IPS-NIHi11 (cell line): Measurements from ENCODE around the gene POLDIP3.
"Not testable (repeated sequence)": the region's sequence is repeated elsewhere in the genome, so short reads cannot be mapped to it uniquely, and the experiment has no call there.

Experiments
- DNase-seq: peaks from one replicate; pipeline ENCODE4 v3.0.0; 2012; ENCODE audit warnings: mixed read lengths, low spot score

Gene POLDIP3

GRCh38 chr22:42585096-42585495 lies 29.6 kb downstream of the POLDIP3 start:
- no peak for DNase-seq

- DNase-seq = no peak
Measured at GRCh38 chr22:42584364-42584940, 30.2 kb downstream of the POLDIP3 start.

DNA sequence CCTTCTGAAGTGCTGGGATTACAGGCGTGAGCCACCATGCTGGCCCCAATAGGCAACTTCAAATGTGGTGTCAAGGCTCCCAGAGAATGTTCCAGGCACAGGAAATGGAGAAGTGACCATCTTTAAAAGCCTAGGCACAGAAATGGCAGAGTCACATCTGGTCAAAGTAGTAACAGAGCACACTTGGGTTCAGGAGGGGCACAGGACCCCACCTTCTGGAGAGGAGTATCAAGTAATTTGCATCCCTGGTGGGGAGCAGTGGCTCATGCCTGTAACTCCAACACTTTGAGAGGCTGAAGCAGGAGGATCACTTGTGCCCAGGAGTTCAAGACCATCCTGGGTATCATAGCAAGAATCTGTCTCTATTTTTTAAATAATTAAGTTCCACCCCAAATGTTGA lies 31.7 kb downstream of the POLDIP3 start:
- DNase-seq = no peak

GRCh38 chr22:42581762-42582716 lies 32.6 kb downstream of the POLDIP3 start:
- DNase-seq = peak; percentile 92

DNA sequence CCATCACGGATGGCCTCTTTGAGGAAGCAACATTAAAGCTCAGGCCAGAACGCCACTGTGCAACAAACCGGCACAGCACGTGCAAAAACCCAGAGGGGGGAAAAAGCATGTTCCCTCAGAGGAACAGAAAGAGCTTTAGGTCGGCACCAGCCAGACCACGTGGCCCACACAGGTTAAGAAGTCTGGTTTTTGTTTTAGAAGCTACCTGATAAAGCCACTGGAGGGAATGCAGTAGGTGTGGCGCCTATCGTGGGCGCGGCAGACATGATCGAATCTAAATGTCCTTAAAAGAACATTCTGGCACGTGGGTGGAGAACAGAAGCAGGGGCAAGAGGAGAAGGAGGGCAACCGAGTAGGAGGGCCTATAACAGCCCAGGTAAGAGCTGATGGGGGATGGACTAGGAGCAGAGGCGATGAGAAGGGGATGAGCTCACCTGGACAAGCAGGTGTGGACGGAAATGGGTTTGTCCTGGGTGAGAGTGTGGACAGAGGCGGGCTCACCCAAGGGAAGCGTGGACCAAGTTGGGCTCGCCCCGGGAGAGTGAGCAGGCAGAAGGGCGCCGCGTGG lies 33.4 kb downstream of the POLDIP3 start:
- not testable (repeated sequence) for DNase-seq

DNA sequence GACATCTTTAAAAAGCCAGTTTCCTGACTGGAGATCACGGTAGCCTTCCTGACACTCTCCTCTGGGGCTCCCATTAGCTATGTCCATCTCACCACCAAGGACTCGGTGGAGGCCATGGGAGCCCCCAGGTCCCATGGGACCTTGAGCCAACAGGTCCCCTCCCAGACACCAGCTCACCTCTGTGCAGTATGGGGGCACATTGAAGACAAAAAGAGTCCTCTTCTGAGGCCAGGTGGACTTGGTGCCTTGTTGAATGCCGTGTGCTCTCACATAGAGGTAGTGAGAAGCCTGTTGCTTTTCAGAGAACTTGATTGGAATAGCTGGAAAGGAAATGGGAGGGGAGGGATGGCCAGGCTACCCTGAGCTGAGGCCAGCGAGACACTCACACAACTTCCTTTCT lies 34.6 kb downstream of the POLDIP3 start:
- DNase-seq = not testable (repeated sequence)

DNA sequence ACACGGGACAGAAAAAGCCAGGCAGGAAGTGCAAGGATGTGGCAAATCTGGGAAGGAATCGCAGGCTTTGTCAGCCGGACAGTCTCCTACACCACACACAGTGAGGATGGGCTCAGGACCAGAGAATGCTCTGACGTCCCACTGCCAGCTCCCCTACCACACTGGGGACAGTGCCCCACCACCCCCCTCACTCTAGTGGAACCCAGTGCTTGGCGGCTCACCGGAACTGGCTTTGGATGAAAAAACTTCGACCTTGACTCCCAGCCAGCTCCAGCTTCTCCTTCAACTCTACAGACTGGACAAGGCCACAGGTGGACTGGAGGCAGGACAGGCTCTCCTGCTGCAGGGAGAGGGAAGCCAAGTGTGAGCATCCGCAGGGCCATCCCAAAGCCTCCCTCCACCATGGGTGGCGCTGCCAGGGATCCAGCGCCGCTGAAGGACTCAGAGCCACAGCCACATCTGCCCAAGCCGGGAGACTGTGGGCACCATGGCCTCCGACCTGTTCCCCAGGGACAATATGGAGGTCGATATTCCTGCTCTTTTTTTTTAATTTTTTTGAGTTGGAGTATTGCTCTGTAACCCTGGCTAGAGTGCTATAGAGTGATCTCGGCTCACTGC lies 37.0 kb downstream of the POLDIP3 start:
- DNase-seq = no peak

GRCh38 chr22:42577141-42577540 lies 37.5 kb downstream of the POLDIP3 start:
- DNase-seq = not testable (repeated sequence)

DNA sequence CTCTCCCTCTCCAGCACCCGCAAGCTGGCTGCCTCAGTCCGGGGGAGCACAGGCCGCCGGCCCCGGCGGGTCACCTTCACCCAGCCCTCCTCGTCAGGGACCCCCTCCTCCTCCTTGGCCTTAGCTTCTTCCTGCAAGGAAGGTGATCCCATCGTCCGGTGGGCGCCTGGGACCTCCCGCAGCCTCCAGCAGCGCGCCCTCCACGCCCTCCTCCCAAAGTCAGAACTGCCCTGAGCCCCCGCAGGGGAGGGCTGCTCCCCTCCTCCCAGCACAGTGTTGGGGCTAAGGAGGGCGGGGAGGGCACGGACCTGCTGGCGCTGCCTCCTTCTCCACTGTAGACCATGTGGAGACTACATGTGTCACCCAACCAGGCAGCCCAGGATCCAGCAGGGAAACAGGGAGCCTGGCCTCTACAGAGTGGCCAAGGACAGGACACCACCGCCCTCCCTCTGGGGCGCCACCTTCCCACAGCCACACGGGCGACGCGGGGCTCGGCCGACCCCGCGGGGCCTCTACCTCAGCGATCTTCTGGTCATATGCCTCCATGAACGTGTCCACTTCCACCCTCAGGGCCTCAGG lies 38.6 kb downstream of the POLDIP3 start:
- not testable (repeated sequence) for DNase-seq

DNA sequence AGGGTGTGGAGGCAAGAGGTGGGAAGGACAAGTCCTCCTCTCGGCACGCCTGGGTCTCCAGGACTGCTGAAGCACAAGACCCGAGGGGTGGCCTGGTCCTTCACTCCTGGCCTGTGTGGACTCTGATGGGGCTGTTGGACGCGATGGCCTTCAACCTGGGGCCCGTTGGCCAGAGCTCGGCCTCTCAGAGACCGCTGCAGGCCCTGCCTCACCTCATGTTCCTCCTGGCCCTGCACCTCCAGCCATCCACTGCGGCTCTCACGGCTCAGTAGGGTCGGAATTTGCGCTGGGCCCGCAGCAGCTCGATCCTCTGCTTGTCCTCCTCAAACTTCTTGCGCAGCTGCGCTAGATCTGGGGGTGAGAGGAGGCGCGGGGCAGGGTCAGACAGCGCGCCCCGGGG lies 40.2 kb downstream of the POLDIP3 start:
- DNase-seq = not testable (repeated sequence)

DNA sequence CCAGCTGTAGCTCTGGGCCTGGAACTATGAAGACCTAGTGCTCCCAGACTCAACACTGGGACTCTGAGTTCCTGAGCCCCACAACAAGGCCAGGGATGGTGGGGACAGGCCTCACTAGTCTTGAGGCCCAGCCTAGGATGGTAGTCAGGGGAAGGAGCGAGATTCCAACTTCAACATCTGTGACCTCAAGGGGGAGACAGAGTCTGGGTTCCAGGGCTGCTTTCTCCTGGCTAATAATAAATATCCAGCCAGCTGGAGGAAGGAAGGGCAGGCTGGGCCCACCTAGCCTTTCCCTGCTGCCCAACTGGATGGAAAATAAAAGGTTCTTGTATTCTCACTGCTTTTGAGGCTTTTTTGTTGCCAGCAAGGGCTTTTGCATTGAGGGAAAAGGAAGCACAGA lies 40.6 kb downstream of the POLDIP3 start:
- not testable (repeated sequence) for DNase-seq

DNA sequence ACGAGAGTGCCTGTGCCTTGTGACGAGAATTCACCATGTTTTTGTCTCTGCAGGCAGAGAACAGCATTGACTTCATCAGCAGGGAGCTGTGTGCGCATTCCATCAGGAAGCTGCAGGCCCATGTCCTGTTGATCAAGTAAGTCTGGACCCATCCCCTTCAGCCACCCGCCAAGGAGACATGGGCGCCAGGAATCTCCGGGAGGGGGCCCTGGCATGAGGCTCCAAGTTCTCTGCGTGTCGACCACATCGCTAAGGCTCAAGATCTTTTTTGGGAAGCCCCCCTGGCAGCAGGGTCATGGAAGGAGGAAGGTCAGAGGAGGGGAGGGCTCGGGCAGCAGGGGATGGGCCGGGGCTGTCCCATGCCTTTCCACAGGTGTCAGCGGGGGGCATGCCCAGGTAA lies 43.6 kb downstream of the POLDIP3 start:
- DNase-seq = not testable (repeated sequence)

DNA sequence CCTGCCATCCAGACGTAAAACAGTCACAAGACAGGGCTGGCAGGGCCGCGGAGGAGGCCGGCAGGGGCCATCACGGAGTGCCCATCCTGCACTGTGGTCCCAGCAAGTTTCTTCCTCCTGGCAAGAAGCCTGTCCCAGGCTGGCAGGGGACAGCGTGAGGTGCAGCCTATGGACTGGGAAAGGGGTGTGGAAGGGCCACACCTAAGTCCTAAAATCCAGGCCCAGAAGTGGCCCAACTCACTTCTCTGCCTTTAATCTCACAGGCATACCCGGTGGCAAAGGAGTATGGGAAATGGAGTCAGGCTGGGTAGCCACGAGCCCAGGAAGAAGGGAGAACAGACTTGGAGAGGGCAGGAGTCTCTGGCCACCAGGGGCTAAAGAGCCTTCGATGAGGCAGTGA lies 44.1 kb downstream of the POLDIP3 start:
- not testable (repeated sequence) for DNase-seq

DNA sequence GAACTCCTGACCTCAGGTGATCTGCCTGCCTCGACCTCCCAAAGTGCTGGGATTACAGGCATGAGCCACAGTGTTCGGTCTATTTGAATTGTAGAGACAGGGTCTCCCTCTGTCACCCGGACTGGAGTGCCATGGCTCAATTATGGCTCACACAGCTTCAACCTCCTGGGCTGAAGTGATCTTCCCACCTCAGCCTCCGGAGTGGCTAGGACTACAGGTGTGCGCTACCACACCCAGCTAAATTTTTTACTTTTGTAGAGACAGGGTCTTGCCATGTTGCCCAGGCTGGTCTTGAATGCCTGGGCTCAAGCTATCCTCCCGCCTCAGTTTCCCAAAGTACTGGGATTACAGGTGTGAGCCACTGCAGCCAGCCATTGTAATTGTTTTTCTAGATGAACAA lies 46.7 kb downstream of the POLDIP3 start:
- DNase-seq = not testable (repeated sequence)

DNA sequence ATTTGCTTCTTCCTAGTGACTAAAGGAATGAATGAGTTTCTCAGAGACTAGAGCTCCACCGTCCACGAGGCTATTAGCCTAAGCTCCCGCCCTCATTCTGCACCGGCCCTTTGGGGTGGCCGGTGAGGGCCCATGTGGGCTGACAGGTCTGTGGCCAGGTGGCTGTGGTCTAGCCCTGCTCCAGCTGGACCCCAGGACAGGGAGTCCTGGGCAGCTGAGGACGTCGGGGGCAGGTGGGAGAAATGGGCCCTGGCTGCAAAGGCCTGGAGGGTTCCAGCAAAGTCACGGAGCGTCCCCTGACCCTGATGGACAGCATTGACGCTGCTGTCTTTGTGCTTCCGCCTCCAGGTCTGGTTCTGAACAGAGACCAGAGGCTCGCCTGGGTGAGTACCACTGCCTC lies 48.7 kb downstream of the POLDIP3 start:
- DNase-seq = no peak

- DNase-seq = no peak
Measured at GRCh38 chr22:42564699-42565098, 50.0 kb downstream of the POLDIP3 start.

DNA sequence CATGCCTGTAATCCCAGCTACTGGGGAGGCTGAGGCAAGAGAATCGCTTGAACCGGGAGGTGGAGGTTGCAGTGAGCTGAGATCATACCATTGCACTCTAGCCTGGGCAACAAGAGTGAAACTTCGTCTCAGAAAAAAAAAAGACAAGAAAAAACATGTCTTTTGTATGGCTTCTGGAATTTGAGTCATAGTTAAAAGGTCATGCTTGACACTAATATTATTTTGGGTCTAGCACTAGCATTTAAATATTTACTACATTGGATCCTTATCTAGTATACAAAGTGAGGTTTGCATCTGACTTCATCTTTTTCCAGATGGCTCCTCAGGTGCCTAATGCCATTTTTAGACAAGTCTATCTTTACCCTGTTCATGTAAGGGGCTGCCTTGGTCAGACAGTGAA lies 50.7 kb downstream of the POLDIP3 start:
- DNase-seq = not testable (repeated sequence)

GRCh38 chr22:42562684-42563083 lies 52.0 kb downstream of the POLDIP3 start:
- no peak for DNase-seq

- no peak for DNase-seq
Measured at GRCh38 chr22:42562279-42562678, 52.4 kb downstream of the POLDIP3 start.

DNA sequence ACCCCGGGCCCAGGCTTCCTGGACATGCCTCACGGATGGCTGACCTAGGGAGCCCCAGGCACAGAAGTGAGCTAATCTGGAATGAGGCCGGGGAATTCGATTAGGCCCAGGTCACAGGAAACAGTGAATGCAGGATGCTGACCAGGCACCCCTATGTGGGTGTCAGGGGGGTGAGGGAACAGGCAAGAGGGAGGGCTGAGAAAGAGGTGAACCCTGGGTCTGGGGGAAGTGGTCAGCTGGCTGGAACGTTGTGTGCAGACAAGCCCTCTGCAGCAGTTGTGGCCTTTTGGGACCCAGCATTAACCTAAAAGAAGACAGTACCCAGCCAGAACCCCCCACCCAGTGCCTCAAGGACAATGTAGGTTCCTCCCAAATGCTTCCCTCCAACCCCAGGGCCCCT lies 52.8 kb downstream of the POLDIP3 start:
- no peak for DNase-seq

DNA sequence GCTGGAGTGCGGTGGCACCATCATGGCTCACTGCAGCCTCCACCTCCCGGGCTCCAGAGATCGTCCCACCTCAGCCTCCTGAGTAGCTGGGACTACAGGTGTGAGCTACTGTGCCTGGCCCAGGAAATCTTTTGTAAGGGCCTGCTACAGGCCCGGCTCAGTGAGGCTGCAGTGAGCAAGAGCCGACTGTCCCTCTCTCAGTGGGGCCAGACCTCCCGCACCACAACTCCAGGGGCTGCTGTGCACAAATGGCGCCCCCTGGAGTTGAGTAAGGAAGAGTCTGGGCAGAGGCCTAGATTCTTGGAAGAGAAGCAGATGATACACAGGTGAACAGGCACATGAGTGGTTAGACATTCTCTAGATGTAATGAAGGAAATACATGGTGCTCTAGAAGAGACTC lies 53.9 kb downstream of the POLDIP3 start:
- DNase-seq = peak; percentile 84

DNA sequence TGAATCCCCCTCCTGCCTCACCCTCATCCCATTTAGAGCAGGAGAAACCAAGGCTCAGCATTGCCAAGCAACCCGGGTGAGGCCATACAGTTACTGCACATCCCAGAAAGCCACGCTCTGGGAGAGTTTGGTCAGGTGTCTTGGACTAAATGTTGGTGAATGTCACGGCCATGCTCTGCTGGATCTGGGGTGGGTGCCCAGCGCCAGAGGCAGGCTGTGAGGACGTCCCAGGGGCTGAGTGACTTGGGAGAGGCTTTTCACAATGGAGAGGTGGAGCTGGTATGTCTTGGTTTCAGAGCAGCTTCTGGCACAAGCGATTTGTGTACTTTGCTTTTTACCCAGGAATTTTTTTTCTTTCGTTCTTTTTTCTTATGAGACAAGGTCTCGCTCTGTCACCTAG lies 54.3 kb downstream of the POLDIP3 start:
- DNase-seq = no peak
